GM18858 (cell line): Measurements from ENCODE around the gene PCSK6.

Source experiments
- ATAC-seq: cut with Tn5 transposase; IDR thresholded peaks from one replicate; pipeline ENCODE4 v1.9.1; 2021; ENCODE audit not compliant: unreplicated experiment

PCSK6 gene

DNA sequence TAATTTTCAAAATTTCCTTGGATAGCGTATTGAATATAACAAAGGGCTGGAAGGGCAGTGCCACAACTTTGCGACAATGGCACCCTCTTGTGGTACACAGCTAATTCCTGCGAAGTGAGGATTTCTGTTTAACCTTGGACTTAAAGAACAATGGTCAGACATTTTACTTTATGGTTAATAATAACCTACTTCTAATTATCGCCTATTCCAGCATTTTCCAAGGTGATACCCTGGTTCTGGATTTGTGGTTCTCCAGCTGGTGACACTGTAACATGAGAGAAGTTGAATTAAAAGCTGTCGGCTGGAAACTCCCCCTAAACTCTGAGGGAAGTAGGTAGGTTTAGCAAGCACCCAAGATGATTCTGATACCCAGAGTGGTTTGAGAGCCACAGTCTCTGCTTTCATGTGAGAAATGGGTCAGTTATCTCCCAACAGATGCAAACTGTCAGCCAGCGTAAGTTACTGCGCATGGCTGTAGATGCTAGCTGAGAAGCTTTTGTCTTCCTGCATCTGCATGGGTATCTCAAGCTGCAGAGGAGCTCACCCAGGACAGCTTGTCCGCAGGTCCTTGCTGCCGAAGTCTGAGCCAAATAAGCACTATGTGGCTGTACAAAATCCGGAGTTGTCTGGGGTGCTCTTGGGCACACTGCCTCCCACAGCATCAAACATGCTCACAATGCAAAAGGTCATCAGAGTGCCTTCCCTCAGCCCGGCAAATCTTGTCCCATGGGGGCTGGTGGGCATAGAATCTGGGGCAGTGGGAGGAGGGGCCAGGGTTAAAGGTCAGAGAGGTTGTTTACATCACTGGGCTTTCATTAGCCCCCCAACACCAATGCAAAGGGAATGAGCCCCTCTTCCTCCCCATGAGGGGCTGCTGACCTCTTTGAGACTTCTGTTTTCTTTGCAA, 231.0 kb downstream of the PCSK6 start:
- no peak for ATAC-seq

DNA sequence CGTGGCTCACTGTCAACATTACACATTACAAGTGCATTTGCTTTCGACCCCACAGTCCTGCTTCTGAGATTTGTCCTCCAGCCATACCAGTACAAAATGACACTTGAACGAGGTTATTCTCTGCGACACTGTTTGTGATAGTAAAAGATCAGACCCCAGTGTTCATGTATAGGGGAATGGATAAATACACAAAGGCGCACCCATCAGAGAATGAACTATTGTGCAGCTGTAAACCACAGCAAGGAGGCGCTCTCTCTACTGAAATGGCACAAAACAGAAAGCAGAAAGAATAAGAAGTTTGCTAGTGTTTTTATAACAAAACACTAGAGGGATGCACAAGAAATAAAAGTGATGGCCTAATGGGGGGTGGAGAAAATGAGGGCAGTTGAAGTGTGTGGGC, 232.8 kb downstream of the PCSK6 start:
- ATAC-seq: no peak

DNA sequence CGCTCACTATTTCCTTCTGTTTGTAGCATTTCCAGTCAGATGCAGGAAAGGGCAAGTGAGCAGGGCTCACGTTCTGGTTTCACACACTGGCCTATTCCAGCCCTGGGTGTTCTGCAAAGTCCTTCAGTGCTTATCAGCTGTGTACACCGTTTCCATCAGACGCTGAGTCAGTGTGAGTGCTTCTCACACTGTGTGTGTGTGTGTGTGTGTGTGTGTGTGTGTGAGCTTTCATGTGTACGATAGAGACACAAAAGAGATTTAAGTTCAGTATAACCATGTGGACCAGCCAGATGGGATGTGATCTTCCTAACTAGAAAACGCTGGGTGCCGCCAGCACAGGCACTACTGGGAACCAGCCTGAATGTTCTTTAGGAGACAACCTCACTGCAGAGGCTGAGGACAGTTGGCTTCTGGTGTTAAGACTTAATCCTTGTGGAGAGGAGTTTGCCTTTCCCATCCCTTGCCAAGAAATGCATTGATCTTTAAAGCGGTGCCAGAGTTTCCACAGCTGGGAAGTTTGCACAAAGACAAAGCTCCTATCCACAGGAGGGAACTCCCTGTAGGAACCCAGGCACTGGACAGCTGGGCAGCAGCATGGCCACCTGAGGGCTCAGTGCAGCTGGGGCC, 233.8 kb downstream of the PCSK6 start:
- no peak for ATAC-seq

DNA sequence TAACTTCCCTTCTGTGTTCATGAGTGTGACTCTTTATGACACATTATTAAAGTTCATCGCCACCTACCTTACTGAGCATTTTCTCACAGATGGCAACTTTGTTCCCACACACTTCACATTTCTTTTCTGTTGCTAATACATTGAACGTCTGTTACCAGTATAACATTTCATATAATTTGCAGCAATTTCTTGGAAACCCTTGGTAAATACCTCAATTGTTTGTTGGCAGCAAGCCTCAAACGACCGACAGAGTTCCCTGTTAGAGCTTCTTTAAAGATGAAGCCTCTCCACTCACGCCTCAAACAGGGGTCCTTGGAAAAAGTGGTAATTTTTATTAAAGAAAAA, 234.5 kb downstream of the PCSK6 start:
- ATAC-seq: no peak

DNA sequence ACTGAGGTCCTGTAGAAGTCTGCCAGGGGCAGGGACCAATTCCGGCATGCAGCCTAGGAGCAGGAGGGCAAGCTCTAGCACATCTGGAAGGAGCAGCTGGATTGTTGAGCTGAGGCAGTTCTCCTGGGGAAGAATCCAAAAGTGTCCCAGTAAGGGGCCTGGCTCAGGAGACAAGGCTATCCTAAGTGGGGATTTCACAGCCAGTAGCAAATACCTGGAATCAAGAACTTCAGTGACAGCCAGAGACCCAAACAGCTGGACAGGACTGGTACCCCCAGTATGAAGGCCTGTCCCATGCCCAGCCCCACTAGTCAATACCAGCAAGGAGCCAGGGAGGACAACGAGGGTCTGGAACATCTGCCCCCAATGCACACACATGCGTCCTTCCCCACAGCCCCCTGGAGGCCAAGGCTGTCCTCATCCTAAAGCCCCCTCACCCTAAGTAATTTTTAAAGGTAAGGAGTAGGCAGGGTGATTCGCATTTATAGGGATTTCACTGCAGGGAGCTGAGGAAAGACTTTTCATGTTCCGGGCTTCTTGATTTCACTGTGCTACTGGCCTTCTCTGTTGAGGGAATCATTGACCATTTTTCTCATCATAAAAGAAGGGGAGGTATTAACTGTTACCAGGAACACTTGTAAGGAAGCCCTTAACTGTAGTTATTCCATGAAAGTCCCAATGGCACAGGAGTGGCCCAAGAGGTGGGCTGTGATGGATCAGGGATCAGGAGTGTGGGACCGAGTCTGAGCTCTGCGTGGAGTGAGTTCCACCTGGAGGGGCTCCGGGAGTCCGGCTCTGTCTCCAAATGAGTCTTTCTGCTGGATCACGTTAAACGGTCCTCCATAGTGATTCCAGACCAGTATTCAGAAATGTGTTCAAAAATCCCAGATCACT, 235.1 kb downstream of the PCSK6 start:
- no peak for ATAC-seq
